GM20000 (cell line): ENCODE measurements around the gene SH2D3A.

Experiments used
- DNase-seq: peaks from one replicate; pipeline ENCODE4 v3.0.0; 2012; ENCODE audit warnings: low spot score
- CTCF ChIP-seq: IDR thresholded peaks from 2 replicates; pipeline ENCODE4 v1.5.1; 2012; ENCODE audit warnings: mild to moderate bottlenecking, control low read depth; ENCODE audit errors: extremely low read depth, missing control alignments

Gene SH2D3A

GRCh38 chr19:6767357-6768235, at the start of gene SH2D3A:
SH2D3A (minus strand) TSS chr19:6767435; CDS start chr19:6763748, 3,687 bp downstream.
- DNase-seq: peak; percentile 95
- TF ChIP-seq CTCF: no peak

- no peak for DNase-seq
- TF ChIP-seq CTCF: no peak
These were observed 46.4 kb upstream of the SH2D3A start for GRCh38 chr19:6813659-6814058.

GRCh38 chr19:6812612-6813011, 45.4 kb upstream of the SH2D3A start:
- no peak for TF ChIP-seq CTCF
- no peak for DNase-seq

- no peak for TF ChIP-seq CTCF
- DNase-seq: no peak
These were observed 44.7 kb upstream of the SH2D3A start for GRCh38 chr19:6811906-6812305.

- TF ChIP-seq CTCF: no peak
- DNase-seq: no peak
These were observed 44.1 kb upstream of the SH2D3A start for GRCh38 chr19:6811378-6811777.

GRCh38 chr19:6809262-6809661, 42.0 kb upstream of the SH2D3A start:
- TF ChIP-seq CTCF: no peak
- no peak for DNase-seq

- TF ChIP-seq CTCF: no peak
- DNase-seq: no peak
These were observed 41.3 kb upstream of the SH2D3A start for GRCh38 chr19:6808494-6808893.
